Subcutaneous abdominal adipose tissue (tissue), 5 donors: Measurements from ENCODE around the gene TRIM17.

Source experiments
- H3K27ac ChIP-seq: one replicate; pipeline ENCODE4 v1.7.0; 2013; ENCODE audit warnings: low read depth, mild to moderate bottlenecking, inconsistent platforms, low read length, moderate library complexity
- H3K27me3 ChIP-seq, 5 donors: one replicate each; pipeline ENCODE4 v1.7.0; 2013; ENCODE audit warnings: low read length in 5 of 5, inconsistent platforms in 1 of 5; ENCODE audit not compliant: control insufficient read depth in 5 of 5, insufficient read depth in 4 of 5
- H3K36me3 ChIP-seq, 5 donors: one replicate each; pipeline ENCODE4 v1.7.0; 2013; ENCODE audit warnings: low read length in 5 of 5; ENCODE audit not compliant: control insufficient read depth in 5 of 5, insufficient read depth in 5 of 5
- H3K4me1 ChIP-seq, 5 donors: one replicate each; pipeline ENCODE4 v1.7.0; 2013; ENCODE audit warnings: low read length in 5 of 5, mild to moderate bottlenecking in 3 of 5, moderate library complexity in 1 of 5; ENCODE audit not compliant: control insufficient read depth in 5 of 5, insufficient read depth in 5 of 5
- H3K4me3 ChIP-seq, 5 donors: one replicate each; pipeline ENCODE4 v1.7.0; 2013; ENCODE audit warnings: low read length in 5 of 5, low read depth in 1 of 5
- H3K9ac ChIP-seq, 5 donors: one replicate each; pipeline ENCODE4 v1.7.0; 2013; ENCODE audit warnings: low read length in 5 of 5, mild to moderate bottlenecking in 4 of 5, moderate library complexity in 3 of 5
- H3K9me3 ChIP-seq, 5 donors: one replicate each; pipeline ENCODE4 v1.7.0; 2013; ENCODE audit warnings: low read length in 5 of 5; ENCODE audit not compliant: control insufficient read depth in 5 of 5
- donor health status: healthy.
- donor health status: healthy.
- donor health status: healthy.
- donor health status: healthy.
- donor health status: healthy.

TRIM17 gene

DNA sequence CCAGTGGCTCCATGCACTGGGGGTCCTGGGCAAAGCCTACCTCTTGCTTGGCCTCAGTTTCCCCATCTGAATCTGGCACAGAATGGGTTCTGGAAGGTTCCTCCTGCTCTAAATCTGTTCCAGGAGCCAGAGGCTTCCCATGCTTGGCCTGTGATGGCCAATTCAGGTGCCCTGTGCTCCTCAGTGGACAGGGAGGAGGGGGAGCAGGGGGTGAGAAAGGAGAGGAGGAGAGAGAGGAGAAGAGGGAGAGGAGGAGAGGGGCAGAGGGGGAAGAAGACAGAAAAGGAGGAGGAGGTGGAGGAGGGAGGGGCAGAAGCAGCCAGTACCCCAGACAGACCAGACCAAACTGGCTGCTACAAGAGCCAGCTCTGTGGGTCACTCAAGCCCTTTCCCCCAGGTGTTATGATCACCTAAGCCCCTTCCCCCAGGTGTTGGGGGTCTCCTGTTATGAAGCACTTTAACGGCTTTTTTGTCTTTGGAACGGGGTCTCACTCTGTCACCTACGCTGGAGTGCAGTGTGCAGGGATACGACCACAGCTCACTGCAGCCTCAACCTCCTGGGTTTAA lies 53.7 kb downstream of the TRIM17 start:
- H3K4me1 ChIP-seq = no peaks in the 10 kb centered on the region
- no peaks in the 10 kb centered on the region for H3K36me3 ChIP-seq
- H3K27ac ChIP-seq = no peak overlapping the region
- no peak overlapping the region for H3K9ac ChIP-seq
- H3K4me3 ChIP-seq = no peak overlapping the region
- H3K9me3 ChIP-seq = peaks cover 0 to 2% (median 0%) of the 10 kb centered on the region in 5 donors
- H3K27me3 ChIP-seq = peaks cover 22 to 35% (median 24%) of the 10 kb centered on the region in 5 donors

DNA sequence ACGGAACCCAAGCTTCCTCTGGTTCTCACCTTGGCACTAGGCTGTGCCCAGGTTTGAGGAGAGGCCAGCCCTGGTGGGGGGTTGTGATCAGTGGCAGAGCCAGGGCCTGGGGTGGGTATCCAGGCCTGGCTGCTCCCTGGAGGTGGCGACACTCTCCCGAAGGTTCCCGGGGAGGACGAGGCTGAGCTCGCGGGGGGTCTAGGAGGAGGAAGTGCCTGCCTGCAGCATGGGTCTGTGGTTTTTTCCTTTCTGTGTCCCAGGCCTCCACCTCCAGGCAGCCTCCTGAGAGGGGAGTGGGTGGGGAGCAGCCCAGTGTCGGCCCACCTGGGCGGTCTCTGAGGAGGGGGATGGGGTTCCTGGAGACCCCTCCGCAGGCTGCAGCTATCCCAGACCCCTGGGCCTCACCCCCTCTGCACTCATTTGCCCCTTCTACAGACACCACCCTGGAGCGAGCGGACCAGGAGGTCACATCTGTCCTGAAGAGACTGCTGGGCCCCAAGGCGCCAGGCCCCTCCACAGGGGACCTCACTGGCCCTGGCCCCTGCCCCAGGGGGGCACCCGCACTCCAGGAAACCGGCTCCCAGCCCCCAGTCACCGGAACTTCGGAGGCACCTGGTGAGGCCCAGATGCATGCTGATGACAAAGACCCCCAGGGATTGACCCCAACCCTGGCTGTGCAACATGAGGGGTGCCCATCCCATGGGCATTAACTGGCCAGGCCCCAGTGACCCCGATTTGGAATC lies 54.3 kb downstream of the TRIM17 start:
- Histone ChIP-seq H3K9me3 (peaks cover 0 to 2% (median 0%) of the 10 kb centered on the region in 5 donors), H3K27me3 (peaks cover 17 to 28% (median 20%) of the 10 kb centered on the region in 5 donors), H3K4me1 (no peaks in the 10 kb centered on the region), H3K27ac (no peak overlapping the region), H3K36me3 (no peaks in the 10 kb centered on the region), H3K9ac (no peak overlapping the region), H3K4me3 (no peak overlapping the region)

DNA sequence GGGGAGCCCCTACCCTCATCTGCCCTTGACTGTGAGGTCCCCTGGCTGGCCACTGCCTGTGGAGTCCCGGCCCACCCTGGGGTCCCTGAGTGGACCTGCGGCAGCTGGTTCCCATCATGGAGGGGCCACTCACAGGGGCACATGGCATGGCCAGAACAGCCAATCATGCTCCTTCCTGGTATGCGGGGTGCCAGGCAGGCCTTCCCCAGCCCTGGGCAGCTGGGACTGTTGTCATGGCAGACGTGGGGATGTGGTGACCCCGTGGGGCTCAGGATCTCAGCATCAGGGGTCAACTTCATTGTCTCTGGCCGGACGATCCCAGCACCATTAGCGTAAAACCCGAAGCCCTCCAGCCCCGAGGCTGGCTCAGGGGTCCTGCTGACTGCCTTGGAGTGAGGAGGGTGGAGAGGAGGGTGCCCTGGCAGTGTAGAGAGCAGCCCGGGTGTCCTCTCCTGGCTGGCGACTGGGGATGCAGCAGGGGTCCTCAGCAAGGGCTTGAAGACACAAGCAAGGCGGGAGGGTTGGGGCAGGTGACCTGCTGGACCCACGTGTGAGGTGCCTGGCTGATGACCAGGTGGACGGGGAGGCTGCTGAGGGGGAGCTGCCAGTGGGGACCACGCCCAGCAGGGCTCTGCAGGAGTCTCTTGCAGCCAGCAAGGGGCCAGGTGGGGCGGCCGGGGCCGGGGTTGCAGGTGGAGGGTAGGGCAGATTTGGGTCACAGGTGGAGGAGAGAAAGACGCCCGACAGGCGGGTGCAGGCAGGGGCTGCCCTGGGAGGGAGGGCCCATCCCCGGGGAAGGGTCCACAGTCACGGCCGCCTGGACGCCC lies 55.1 kb downstream of the TRIM17 start:
- H3K27ac ChIP-seq = no peak overlapping the region
- peaks cover 0 to 2% (median 0%) of the 10 kb centered on the region in 5 donors for H3K9me3 ChIP-seq
- H3K9ac ChIP-seq = no peak overlapping the region
- peaks cover 9 to 21% (median 12%) of the 10 kb centered on the region in 5 donors for H3K27me3 ChIP-seq
- H3K36me3 ChIP-seq = no peaks in the 10 kb centered on the region
- no peak overlapping the region for H3K4me3 ChIP-seq
- H3K4me1 ChIP-seq = no peaks in the 10 kb centered on the region

DNA sequence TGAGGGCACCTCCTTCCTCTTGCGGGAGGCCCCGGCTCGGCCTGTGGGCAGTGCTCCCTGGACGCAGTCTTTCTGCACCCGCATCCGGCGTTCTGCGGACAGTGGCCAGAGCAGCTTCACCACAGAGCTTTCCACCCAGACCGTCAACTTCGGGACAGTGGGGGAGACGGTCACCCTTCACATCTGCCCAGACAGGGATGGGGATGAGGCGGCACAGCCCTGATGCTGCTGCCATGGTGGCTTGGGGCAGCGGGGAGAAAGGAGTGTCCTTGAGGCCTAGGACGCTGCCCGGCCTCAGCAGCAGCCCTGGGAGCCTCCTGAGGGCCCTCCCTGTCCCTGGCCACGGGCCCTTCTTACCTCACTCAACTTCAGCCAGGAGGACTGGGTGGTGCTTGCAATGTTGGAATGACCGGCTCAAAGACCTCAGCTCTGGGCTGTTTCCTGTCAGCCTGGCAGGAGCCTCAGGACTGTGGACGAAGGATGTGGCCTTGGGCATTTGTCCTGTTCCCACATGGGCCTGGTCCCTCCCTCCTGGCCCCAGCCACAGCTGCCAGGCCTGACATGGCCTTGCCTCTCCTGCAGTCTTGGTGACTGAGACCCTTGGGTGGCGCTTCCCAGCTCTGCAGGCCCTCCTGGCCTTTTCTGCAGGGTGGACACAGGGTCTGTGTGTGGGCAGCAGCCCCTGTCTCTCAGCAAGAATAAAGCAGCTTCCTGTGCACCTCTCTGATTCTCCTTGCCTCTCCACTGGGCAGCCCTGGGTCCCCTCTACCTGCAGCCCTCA lies 55.9 kb downstream of the TRIM17 start:
- Histone ChIP-seq H3K27me3 (peaks cover 3 to 15% (median 5%) of the 10 kb centered on the region in 5 donors), H3K4me3 (no peak overlapping the region), H3K27ac (no peak overlapping the region), H3K9me3 (peaks cover 0 to 2% (median 0%) of the 10 kb centered on the region in 5 donors), H3K9ac (no peak overlapping the region), H3K36me3 (no peaks in the 10 kb centered on the region), H3K4me1 (no peaks in the 10 kb centered on the region)

DNA sequence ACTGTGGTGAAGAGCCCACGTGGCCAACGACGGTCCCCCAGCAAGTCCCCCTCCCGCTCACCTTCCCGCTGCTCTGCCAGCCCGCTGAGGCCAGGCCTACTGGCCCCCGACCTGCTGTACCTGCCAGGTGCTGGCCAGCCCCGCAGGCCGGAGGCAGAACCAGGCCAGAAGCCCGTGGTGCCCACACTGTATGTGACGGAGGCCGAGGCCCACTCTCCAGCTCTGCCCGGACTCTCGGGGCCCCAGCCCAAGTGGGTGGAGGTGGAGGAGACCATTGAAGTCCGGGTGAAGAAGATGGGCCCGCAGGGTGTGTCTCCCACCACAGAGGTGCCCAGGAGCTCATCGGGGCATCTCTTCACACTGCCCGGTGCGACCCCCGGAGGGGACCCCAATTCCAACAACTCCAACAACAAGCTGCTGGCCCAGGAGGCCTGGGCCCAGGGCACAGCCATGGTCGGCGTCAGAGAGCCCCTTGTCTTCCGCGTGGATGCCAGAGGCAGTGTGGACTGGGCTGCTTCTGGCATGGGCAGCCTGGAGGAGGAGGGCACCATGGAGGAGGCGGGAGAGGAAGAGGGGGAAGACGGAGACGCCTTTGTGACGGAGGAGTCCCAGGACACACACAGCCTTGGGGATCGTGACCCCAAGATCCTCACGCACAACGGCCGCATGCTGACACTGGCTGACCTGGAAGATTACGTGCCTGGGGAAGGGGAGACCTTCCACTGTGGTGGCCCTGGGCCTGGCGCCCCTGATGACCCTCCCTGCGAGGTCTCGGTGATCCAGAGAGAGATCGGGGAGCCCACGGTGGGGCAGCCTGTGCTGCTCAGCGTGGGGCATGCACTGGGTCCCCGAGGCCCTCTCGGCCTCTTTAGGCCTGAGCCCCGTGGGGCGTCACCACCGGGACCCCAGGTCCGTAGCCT lies 56.8 kb downstream of the TRIM17 start:
- peaks cover 0 to under 1% (median 0%) of the 10 kb centered on the region in 5 donors for H3K4me1 ChIP-seq
- peaks cover 0 to 2% (median 0%) of the 10 kb centered on the region in 5 donors for H3K9me3 ChIP-seq
- peaks cover 0 to 7% (median 3%) of the 10 kb centered on the region in 5 donors for H3K27me3 ChIP-seq
- H3K36me3 ChIP-seq = no peaks in the 10 kb centered on the region
- no peak overlapping the region for H3K9ac ChIP-seq
- no peak overlapping the region for H3K27ac ChIP-seq
- H3K4me3 ChIP-seq = no peak overlapping the region

DNA sequence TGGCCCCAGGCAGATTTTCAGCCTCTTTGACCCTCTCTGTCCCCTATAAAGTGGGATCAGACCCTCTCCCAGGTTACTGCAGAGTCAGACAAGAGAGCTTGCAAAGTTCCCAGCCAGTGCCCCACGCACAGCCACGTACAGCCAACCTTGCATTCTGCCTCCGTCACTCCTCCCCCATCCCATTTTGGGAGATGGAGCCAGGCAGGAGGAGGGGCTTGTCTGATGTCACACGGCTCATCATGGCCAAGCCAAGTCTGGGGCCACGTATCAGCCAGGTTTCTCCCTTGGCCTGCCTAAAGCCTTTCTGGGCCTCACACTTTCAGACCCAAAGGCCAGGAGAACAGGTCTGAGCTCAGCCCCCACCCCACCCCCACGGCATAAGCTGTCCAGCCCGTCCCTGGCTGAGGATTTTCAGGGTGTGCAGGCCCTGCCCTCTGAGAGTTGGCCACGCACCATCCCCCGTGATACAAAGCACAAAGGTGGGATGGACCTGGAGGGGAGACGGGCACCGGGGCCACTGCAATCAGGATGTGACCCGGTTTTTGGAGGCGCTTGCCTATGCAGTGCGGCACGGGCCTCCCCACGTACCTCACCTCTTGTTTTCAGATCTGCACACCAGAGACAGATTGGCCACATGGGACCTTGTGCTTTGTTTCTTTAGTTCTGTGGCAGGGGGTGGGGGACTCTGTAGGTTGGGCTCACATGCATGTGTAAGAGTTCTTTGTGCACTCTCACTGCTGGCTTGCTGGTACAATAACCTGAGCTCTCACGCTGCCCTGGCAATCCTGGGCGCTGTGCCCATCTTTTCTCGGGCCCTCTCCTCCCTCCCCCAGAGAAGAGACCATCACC lies 57.7 kb downstream of the TRIM17 start:
- peaks cover 0 to 2% (median 0%) of the 10 kb centered on the region in 5 donors for H3K4me1 ChIP-seq
- H3K9ac ChIP-seq = no peak overlapping the region

DNA sequence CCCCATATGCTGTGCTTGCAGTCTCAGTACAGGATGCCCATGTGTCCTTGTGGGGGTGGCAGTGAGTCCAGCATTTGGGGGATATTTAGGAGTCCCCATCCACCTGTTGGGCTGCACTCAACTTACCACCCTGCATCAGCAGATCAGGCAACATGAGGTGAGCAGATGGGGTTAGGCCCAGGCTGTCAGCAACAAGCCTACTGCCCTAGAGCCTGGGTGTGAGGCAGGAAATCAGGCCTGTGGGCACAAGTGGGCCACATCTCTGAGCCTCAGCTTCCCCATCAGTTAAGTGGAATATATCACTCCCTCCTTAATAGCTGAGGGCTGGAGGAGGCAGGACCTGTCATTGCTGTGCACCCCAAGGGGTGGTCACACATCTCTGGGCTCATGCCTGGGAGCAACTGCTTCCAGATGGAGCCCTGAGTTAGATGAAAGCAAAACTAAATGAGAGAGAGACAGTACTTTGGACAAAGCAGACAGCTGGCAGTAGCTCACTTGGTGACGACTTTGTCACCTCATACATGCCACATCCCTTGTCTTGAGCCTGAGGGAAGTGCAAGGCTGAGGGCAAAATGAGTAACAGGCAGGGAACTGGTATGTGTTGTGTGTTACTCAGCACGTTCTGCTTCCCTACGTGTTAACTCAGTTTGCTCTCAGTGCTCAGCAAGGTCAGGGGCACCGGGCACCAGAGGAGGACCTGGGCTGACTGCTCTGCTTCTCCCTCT lies 58.5 kb downstream of the TRIM17 start:
- peaks cover 0 to 5% (median 3%) of the 10 kb centered on the region in 5 donors for H3K27me3 ChIP-seq
- no peak overlapping the region for H3K4me3 ChIP-seq
- peaks cover 0 to 2% (median 0%) of the 10 kb centered on the region in 5 donors for H3K4me1 ChIP-seq
- H3K9ac ChIP-seq = no peak overlapping the region
- no peak overlapping the region for H3K27ac ChIP-seq
- no peaks in the 10 kb centered on the region for H3K36me3 ChIP-seq
- H3K9me3 ChIP-seq = peaks cover 0 to 2% (median 0%) of the 10 kb centered on the region in 5 donors

More for the DNA sequence above, 57.7 kb downstream of the TRIM17 start:
- no peaks in the 10 kb centered on the region for H3K36me3 ChIP-seq
- H3K4me3 ChIP-seq = no peak overlapping the region
- peaks cover 0 to 6% (median 3%) of the 10 kb centered on the region in 5 donors for H3K27me3 ChIP-seq
- H3K27ac ChIP-seq = no peak overlapping the region
- H3K9me3 ChIP-seq = peaks cover 0 to 2% (median 0%) of the 10 kb centered on the region in 5 donors
